HG03558 (cell line): ENCODE results near the gene FKBP1B.
"Not testable (repeated sequence)": the region's sequence is repeated elsewhere in the genome, so short reads cannot be mapped to it uniquely, and the experiment has no call there.

Source experiments
- ATAC-seq: cut with Tn5 transposase; IDR thresholded peaks from one replicate; pipeline ENCODE4 v1.9.1; 2021; ENCODE audit warnings: moderate number of reproducible peaks; ENCODE audit not compliant: unreplicated experiment; ENCODE audit errors: extremely low read depth

The FKBP1B gene

GRCh38 chr2:24093270-24093669 is 43.7 kb downstream of the FKBP1B start:
- not testable (repeated sequence) for ATAC-seq

- not testable (repeated sequence) for ATAC-seq
Observed at GRCh38 chr2:24095171-24095677, 45.7 kb downstream of the FKBP1B start.

GRCh38 chr2:24100732-24101131 is 51.2 kb downstream of the FKBP1B start:
- ATAC-seq, result not testable (repeated sequence)

GRCh38 chr2:24101992-24102391 is 52.5 kb downstream of the FKBP1B start:
- no peak for ATAC-seq

- no peak for ATAC-seq
Observed at GRCh38 chr2:24102677-24103076, 53.1 kb downstream of the FKBP1B start.

- ATAC-seq, result no peak
Observed at GRCh38 chr2:24104110-24104650, 54.6 kb downstream of the FKBP1B start.

GRCh38 chr2:24104906-24105305 is 55.4 kb downstream of the FKBP1B start:
- ATAC-seq, result no peak

- no peak for ATAC-seq
Observed at GRCh38 chr2:24105816-24106215, 56.3 kb downstream of the FKBP1B start.

- ATAC-seq, result no peak
Observed at GRCh38 chr2:24106786-24107185, 57.2 kb downstream of the FKBP1B start.

GRCh38 chr2:24107336-24107735 is 57.8 kb downstream of the FKBP1B start:
- no peak for ATAC-seq

GRCh38 chr2:24109431-24109830 is 59.9 kb downstream of the FKBP1B start:
- ATAC-seq, result not testable (repeated sequence)

GRCh38 chr2:24110660-24111303 is 61.2 kb downstream of the FKBP1B start:
- no peak for ATAC-seq

GRCh38 chr2:24111407-24111901 is 61.9 kb downstream of the FKBP1B start:
- ATAC-seq, result no peak
